Measurements from ENCODE around the gene CREB5.

GRCh38 chr7:28505867-28506266, 93.5 kb downstream of the CREB5 start:
- TF ChIP-seq ARNTL (CRISPR knock-in tag; IDR thresholded peaks at IDR 0.05; ENCODE audit: borderline replicate concordance, low read depth) (no peak), PATZ1 (CRISPR knock-in tag; IDR thresholded peaks at IDR 0.05; ENCODE audit: borderline replicate concordance) (no peak), BACH2 (CRISPR knock-in tag; IDR thresholded peaks at IDR 0.05; ENCODE audit: borderline replicate concordance) (no peak), ZNF70 (CRISPR knock-in tag; IDR thresholded peaks at IDR 0.05) (no peak), ESRRG (CRISPR knock-in tag; IDR thresholded peaks at IDR 0.05) (no peak), ISL1 (CRISPR knock-in tag; IDR thresholded peaks at IDR 0.05) (no peak), CSRNP3 (CRISPR knock-in tag; IDR thresholded peaks at IDR 0.05) (no peak), RARB (CRISPR knock-in tag; IDR thresholded peaks at IDR 0.05) (no peak)

Measured in SK-N-SH treated with all-trans-retinoic acid at 6 μM for 48 hours (cell line).